Tibial artery (tissue), 4 donors: ENCODE measurements around the gene MECP2.

Source experiments
- DNase-seq, 2 donors: peaks; one replicate each; pipeline ENCODE4 v3.0.0-alpha.2; 2019
- H3K27ac ChIP-seq, 2 donors: fragments of 200-600 bp; sonication (generic) in 1 of 2; 1 replicate in 1 of 2; 2 replicates in 1 of 2; pipeline ENCODE4 v1.5.1; 2018 to 2019; ENCODE audit warnings: mild to moderate bottlenecking in 1 of 2
- H3K27me3 ChIP-seq, 2 donors: fragments of 200-600 bp; sonication (generic) in 1 of 2; one replicate each; pipeline versions ENCODE4 v1.5.1 to v1.6.0; 2016 to 2019
- H3K36me3 ChIP-seq, 3 donors: fragments of 200-600 bp; sonication (generic) in 2 of 3; one replicate each; pipeline ENCODE4 v1.5.1; 2016 to 2019; ENCODE audit warnings: mild to moderate bottlenecking in 2 of 3
- H3K4me1 ChIP-seq, 4 donors: fragments of 200-600 bp; sonication (generic) in 2 of 4; 1 replicate in 3 of 4; 2 replicates in 1 of 4; pipeline ENCODE4 v1.5.1; 2016 to 2019
- H3K4me3 ChIP-seq, 2 donors: fragments of 200-600 bp; sonication (generic) in 1 of 2; 1 replicate in 1 of 2; 2 replicates in 1 of 2; pipeline ENCODE4 v1.5.1; 2018 to 2019; ENCODE audit warnings: mild to moderate bottlenecking in 2 of 2
- H3K9me3 ChIP-seq, 3 donors: fragments of 200-600 bp; sonication (generic) in 1 of 3; one replicate each; pipeline ENCODE4 v1.5.1; 2016 to 2019
- intact Hi-C: fragments of 100-400 bp; cut with DNase I; formaldehyde crosslinking; loops from one replicate; pipeline ENCODE4 v1.15.0; 2023; ENCODE audit warnings: low total_unique reads
- TF ChIP-seq, protein P1 (sequence below), 2 experiments: fragments of 200-600 bp in 1 of 2; fragments of 450-650 bp in 1 of 2; IDR thresholded peaks; one replicate each; pipeline ENCODE4 v1.5.1; 2017 to 2019; ENCODE audit warnings: antibody characterized with exemption in 2 of 2, mild to moderate bottlenecking in 1 of 2, moderate library complexity in 1 of 2

MECP2 gene

DNA sequence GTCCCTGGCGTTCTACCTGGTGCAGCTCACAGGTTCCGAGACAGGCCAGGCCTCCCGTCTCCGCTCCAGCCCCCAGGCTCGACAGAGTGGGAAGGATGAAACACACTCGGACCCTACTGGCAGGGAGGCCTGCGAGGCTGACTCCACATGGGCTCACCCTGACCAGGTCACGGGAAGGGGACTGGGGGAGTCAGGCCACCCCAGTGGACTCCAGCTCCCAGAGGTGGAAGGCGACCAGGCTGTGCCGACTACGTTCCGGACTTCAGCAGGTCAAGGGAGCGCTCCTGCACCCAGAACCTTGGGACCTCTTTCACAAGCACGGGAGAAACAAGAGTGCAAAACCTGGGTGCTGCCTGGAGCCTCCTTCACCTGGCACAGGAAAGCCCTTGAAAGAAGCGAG lies 73.2 kb downstream of the MECP2 start:
- TF ChIP-seq, protein P1, sequence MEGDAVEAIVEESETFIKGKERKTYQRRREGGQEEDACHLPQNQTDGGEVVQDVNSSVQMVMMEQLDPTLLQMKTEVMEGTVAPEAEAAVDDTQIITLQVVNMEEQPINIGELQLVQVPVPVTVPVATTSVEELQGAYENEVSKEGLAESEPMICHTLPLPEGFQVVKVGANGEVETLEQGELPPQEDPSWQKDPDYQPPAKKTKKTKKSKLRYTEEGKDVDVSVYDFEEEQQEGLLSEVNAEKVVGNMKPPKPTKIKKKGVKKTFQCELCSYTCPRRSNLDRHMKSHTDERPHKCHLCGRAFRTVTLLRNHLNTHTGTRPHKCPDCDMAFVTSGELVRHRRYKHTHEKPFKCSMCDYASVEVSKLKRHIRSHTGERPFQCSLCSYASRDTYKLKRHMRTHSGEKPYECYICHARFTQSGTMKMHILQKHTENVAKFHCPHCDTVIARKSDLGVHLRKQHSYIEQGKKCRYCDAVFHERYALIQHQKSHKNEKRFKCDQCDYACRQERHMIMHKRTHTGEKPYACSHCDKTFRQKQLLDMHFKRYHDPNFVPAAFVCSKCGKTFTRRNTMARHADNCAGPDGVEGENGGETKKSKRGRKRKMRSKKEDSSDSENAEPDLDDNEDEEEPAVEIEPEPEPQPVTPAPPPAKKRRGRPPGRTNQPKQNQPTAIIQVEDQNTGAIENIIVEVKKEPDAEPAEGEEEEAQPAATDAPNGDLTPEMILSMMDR (IDR thresholded peaks at IDR 0.05): no peak
- Histone ChIP-seq H3K4me3 (no peak overlapping the region), H3K4me1 (peaks cover 0 to 28% (median under 1%) of the 10 kb centered on the region in 4 donors), H3K27ac (no peak overlapping the region), H3K36me3 (peaks cover 0 to 6% (median 1%) of the 10 kb centered on the region in 3 donors), H3K27me3 (no peaks in the 10 kb centered on the region), H3K9me3 (no peaks in the 10 kb centered on the region)
- intact Hi-C loops: no loop called here
- no peak for DNase-seq

DNA sequence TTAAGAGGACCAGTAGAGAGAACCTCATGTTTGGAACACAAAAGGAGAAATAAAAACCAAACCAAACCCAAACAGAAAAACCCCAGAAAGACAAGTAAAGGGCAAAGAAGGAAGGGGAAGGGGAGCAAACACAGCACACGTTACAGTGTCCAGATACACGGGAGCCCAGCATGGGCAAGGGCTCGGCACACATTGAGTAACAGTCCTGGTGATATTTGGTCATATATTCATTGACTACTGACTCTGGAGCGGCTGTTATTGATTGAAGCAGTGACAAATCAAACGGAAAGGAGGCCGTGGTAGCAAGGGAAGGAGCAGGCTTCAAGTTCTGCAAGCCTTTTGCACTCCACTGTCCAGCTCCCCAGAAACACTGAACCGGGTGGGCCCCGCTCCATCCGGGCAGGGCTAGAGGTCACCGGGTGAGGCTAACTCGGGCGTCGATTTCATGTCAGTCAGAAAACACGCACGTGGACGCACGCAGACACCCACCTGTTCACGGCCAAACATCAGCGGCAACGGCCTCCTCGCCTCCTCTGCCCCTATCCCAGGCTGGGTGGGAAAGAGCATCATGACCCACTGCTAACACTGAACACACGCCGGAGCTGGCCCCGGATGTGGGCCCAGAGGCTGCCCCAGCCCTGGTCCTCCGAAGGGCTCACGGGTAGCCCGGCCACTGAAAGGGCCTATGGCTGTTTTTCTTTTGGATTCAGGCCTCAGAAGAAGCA lies 74.1 kb downstream of the MECP2 start:
- Histone ChIP-seq H3K4me3 (no peak overlapping the region), H3K9me3 (no peaks in the 10 kb centered on the region), H3K27me3 (no peaks in the 10 kb centered on the region), H3K27ac (no peak overlapping the region), H3K4me1 (peaks cover 0 to 31% (median 7%) of the 10 kb centered on the region in 4 donors), H3K36me3 (no peaks in the 10 kb centered on the region)
- intact Hi-C loops: no loop called here
- TF ChIP-seq, protein P1 (IDR thresholded peaks at IDR 0.05): no peak
- no peak for DNase-seq

DNA sequence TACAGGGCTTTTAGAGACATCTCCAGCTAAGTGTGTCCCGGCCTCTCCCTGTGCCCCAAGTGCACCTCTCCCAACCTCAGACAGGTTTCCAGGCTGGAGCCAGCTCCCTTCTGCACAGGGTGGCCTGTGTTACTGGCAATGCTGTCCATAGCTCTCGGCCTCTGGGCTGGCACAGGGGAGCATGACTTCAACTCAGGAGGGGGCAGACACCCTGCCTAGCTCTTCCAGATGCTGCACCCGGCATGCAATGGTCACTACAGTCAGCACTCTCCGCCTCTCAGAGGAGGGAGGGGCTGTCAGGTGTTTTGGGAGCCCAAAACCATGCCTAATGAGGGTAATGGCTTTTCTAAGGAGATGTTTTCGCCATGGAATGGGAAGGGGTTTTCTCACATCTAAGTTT lies 75.4 kb downstream of the MECP2 start:
- TF ChIP-seq, protein P1 (IDR thresholded peaks at IDR 0.05): no peak
- H3K27ac ChIP-seq: no peak overlapping the region
- H3K36me3 ChIP-seq: peaks cover 0 to 3% (median 0%) of the 10 kb centered on the region in 3 donors
- peaks cover 0 to 29% (median 12%) of the 10 kb centered on the region in 4 donors for H3K4me1 ChIP-seq
- H3K4me3 ChIP-seq: no peak overlapping the region
- DNase-seq: no peak
- H3K27me3 ChIP-seq: no peaks in the 10 kb centered on the region
- no peaks in the 10 kb centered on the region for H3K9me3 ChIP-seq
- intact Hi-C loops: no loop called here

DNA sequence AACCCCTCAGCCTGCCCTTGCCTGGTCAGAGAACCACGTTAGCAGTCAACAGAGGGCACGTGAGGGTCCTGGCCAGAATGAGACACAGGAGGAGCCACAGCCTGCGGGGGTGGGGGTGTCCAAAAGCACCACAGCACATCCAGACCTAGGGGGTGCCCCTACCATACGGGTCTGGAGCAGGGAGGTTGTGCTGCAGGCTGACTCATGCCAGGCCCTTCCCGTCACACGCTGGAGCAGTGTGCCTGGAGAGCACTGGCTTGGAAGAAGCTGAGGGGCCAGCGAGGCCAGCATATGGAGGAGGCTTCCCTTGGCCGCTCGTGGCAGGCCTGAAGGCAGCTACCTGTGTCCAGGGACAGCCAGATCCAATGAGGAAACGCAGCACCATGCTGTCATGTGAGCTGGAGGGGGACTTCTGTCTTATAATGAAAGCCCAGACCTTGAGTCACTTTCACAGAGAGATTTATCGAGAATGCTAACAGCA lies 76.3 kb downstream of the MECP2 start:
- Histone ChIP-seq H3K4me3 (no peak overlapping the region), H3K4me1 (peaks cover 0 to 29% (median 12%) of the 10 kb centered on the region in 4 donors), H3K27me3 (no peaks in the 10 kb centered on the region), H3K9me3 (no peaks in the 10 kb centered on the region), H3K27ac (peak overlapping the region; percentile 80 to 88), H3K36me3 (peaks cover 0 to 11% (median 9%) of the 10 kb centered on the region in 3 donors)
- TF ChIP-seq, protein P1 (IDR thresholded peaks at IDR 0.05): no peak
- intact Hi-C loops: no loop called here
- no peak for DNase-seq

DNA sequence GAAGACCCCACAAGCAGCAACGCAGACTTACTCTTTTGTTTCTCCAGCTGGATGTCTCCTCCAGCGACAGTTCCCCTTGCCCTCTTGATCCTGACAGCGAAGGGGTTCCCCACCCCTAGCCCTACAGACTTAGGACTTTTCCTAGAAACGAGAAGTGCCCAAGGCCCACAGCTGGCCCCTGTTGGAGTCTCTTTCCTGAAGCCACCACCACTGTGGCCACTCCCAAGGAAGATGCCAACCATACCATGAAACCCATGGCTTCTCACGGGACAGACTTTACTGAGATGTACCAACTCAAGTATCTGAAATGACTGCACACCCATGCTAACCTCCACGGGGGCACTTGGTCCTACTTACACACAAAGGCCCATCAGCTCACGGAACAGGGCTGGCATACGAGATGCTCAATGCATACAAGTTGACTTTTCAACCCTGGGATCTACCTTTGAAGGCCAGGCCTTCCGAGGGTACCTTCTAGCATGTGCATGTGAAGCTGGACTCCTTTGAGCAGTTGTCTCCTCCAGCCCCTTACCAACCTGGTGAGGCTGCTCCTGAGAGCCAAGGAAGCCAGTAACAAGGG lies 76.9 kb downstream of the MECP2 start:
- DNase-seq: no peak
- Histone ChIP-seq H3K4me3 (peak overlapping the region; percentile 57 to 70), H3K4me1 (peaks cover 0 to 26% (median 12%) of the 10 kb centered on the region in 4 donors), H3K36me3 (peaks cover 0 to 17% (median 13%) of the 10 kb centered on the region in 3 donors), H3K27ac (peak overlapping the region; percentile 80 to 88), H3K27me3 (no peaks in the 10 kb centered on the region), H3K9me3 (no peaks in the 10 kb centered on the region)
- intact Hi-C loops: no loop called here
- TF ChIP-seq, protein P1 (IDR thresholded peaks at IDR 0.05): no peak
